ENCODE results near the gene AGBL5.

DNA sequence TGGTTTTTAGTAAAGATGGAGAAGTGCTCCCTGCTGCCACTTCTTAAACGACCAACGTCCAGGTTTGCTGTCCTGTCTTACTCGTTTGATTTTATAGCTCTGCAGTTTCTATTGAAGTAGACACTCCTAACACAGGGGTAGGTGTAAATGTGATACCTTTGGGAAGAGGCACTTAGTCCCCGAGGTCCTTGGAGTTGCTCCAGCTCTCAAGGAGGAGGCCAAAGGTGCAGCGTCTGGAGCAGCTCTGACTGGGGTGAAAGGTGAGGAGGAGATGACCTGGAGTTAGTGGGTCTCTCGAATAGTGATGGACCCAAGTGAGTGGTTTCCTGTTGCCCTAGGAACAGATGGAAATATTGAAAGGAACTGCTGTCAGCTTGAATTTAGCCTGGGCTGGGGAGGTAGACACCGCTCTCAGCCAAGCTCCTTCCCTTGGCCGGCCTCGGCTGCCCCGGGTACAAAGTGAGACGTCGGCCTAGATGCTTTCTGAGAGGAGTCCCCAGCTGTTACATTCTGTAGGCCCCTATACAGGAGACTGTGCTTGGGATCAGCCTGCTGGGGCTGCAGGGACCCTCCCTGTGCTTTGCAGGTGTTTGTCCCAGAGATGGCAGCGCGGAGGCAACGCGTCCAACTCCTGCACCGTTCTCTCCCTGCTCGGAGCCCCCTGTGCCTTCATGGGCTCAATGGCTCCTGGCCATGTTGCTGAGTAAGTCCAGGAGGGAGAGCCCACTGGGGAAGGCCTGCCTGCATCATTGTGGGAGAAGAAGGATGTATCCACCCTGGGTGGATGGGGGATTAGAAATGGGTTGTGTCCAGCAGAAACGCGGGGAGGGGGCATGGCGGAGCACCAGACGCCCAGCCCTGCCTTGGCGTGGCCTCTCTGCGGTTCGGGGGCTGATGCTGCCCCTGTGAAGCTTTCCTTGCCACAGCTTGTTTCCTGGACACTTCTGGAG lies 40.6 kb downstream of the AGBL5 start:
- no peak for TF ChIP-seq GATA2 (IDR thresholded peaks at IDR 0.05; ENCODE audit: low read depth, low read length)
- TF ChIP-seq GATA3 (IDR thresholded peaks at IDR 0.05; ENCODE audit: low read depth, low read length) = no peak
